Measurements from ENCODE around the gene INHBB. TPM values are rescaled to one million over a fixed set of nuclear protein-coding genes. Genes with fewer than 3 reads are reported as not detected.

Gene INHBB
- total and polyA plus RNA-seq, 7 experiments from 2014 or later = not detected

DNA sequence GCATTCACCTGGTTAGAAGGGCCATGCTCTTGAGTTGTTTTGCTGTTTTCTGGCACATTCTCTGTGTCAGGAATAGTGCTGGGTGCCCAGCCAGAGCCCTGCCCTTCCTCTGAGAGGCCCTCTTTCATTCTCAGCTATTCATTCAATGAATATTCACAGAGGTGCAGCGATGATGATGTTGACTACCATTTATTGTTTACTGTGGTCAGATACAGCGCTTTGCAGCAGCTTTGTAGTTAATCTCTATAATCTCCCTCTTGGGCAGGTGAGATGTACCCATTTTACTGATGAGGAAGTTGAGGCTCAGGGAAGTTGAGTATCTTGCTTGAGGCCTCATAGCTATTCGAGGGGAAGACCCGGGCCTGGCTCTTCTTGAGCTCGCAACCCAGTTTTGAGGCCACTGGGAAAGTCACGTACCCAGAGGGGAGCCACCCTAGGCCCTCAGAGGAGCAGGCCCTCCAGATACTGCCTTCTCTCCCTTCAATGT, 9.9 kb downstream of the INHBB start:
- ChIA-PET CTCF (no interaction called here), POLR2A (no interaction called here)
- ATAC-seq (no peak), DNase-seq (no peak)
- intact Hi-C loops (cut with micrococcal nuclease) = no loop called here
- Mint-ChIP-seq H3K4me3 (no peak overlapping the region), H3K4me1 (no peaks in the 10 kb centered on the region), H3K36me3 (no peaks in the 10 kb centered on the region), H3K27ac (no peak overlapping the region), H3K27me3 (peaks cover 4 to 10% (median 7%) of the 10 kb centered on the region in 5 donors), H3K9me3 (no peaks in the 10 kb centered on the region)
- Histone ChIP-seq H3K9me3 (ENCODE audit: control insufficient read depth in 2 of 3, low read length in 3 of 3) (no peaks in the 10 kb centered on the region), H3K27ac (ENCODE audit: low read depth, low read length) (no peak overlapping the region), H3K36me3 (ENCODE audit: control insufficient read depth in 2 of 3, insufficient read depth in 3 of 3, low read length in 3 of 3) (no peaks in the 10 kb centered on the region), H3K4me1 (ENCODE audit: control insufficient read depth in 2 of 2, insufficient read depth in 2 of 2, low read length in 2 of 2) (no peaks in the 10 kb centered on the region), H3K4me3 (ENCODE audit: low read length) (no peak overlapping the region), H3K27me3 (ENCODE audit: control insufficient read depth in 2 of 2, insufficient read depth in 2 of 2, low read length in 2 of 2) (no peaks in the 10 kb centered on the region)

DNA sequence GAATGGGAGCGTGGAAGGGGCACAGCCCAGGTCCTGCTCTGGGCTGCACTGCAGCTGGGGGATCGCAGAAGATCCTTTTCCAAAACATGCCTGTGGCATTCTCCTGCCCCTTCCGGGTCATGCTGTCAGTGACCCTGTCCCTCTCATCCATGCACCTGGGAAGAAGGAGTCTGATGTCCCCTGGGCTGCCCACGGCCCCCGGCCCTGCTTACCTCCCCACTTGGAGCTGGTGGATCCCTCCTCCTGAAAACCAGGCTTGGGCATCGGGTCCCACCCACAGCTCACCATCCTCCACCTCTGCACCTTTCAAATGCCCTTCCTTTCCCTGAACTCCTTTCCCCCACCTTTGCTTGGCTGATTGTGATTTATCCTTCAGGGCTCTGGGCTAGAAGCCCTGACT, 11.8 kb downstream of the INHBB start:
- Mint-ChIP-seq H3K27me3 (peaks cover 0 to 6% (median 0%) of the 10 kb centered on the region in 5 donors), H3K9me3 (no peaks in the 10 kb centered on the region), H3K27ac (no peak overlapping the region), H3K4me1 (no peaks in the 10 kb centered on the region), H3K4me3 (no peak overlapping the region), H3K36me3 (no peaks in the 10 kb centered on the region)
- ATAC-seq (no peak), DNase-seq (no peak)
- Histone ChIP-seq H3K4me3 (ENCODE audit: low read length) (no peak overlapping the region), H3K4me1 (ENCODE audit: control insufficient read depth in 2 of 2, insufficient read depth in 2 of 2, low read length in 2 of 2) (no peaks in the 10 kb centered on the region), H3K27me3 (ENCODE audit: control insufficient read depth in 2 of 2, insufficient read depth in 2 of 2, low read length in 2 of 2) (no peaks in the 10 kb centered on the region), H3K9me3 (ENCODE audit: control insufficient read depth in 2 of 3, low read length in 3 of 3) (no peaks in the 10 kb centered on the region), H3K27ac (ENCODE audit: low read depth, low read length) (no peak overlapping the region), H3K36me3 (ENCODE audit: control insufficient read depth in 2 of 3, insufficient read depth in 3 of 3, low read length in 3 of 3) (no peaks in the 10 kb centered on the region)
- ChIA-PET CTCF (no interaction called here), POLR2A (no interaction called here)
- intact Hi-C loops (cut with micrococcal nuclease) = no loop called here

DNA sequence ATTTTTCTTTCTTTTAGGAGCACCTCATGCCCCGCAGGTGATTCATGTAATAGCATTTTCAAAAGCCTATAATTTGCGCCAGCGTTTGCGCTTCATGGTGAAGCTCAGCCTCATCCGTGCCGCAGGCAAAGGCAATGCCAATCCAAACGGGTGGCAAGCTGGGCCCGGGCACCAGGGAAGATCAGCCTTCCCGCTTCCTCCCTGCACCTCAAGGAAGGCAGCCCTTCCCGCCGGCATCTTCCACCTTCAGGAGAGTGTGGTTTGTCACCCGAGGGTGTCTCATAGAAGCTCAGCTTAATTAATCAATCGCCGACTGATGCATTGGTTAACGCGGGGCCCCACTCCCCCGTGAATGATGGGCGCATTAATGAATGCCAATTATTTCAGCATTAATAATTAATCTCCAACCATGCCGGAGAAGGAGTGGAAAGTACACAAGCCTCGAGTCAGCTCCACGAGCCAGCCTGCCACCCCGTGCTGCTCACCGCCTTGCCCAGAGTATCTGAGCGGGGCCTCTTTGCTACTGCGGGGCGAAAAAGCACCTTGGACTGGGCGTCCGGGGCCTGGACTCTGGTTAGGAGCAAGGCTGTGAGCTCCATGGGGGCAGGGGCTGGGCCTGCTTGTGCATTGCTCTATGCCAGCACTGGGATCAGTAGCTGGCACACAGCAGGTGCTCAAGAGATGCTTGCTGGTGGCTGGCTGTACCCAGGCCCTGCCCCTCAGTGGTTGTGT, 13.0 kb downstream of the INHBB start:
- ChIA-PET CTCF (no interaction called here), POLR2A (no interaction called here)
- H3K27me3 ChIP-seq (ENCODE audit: control insufficient read depth in 2 of 2, insufficient read depth in 2 of 2, low read length in 2 of 2) = no peaks in the 10 kb centered on the region
- H3K4me1 ChIP-seq (ENCODE audit: control insufficient read depth in 2 of 2, insufficient read depth in 2 of 2, low read length in 2 of 2) = no peaks in the 10 kb centered on the region
- H3K36me3 Mint-ChIP-seq = no peaks in the 10 kb centered on the region
- H3K4me3 Mint-ChIP-seq = no peak overlapping the region
- no peak overlapping the region for H3K27ac Mint-ChIP-seq
- no peaks in the 10 kb centered on the region for H3K36me3 ChIP-seq (ENCODE audit: control insufficient read depth in 2 of 3, insufficient read depth in 3 of 3, low read length in 3 of 3)
- intact Hi-C loops (cut with micrococcal nuclease) = no loop called here
- no peak for DNase-seq
- no peaks in the 10 kb centered on the region for H3K4me1 Mint-ChIP-seq
- no peak overlapping the region for H3K4me3 ChIP-seq (ENCODE audit: low read length)
- H3K9me3 Mint-ChIP-seq = no peaks in the 10 kb centered on the region
- no peak for ATAC-seq
- peaks cover 0 to 11% (median 0%) of the 10 kb centered on the region in 5 donors for H3K27me3 Mint-ChIP-seq
- H3K9me3 ChIP-seq (ENCODE audit: control insufficient read depth in 2 of 3, low read length in 3 of 3) = no peaks in the 10 kb centered on the region
- no peak overlapping the region for H3K27ac ChIP-seq (ENCODE audit: low read depth, low read length)

DNA sequence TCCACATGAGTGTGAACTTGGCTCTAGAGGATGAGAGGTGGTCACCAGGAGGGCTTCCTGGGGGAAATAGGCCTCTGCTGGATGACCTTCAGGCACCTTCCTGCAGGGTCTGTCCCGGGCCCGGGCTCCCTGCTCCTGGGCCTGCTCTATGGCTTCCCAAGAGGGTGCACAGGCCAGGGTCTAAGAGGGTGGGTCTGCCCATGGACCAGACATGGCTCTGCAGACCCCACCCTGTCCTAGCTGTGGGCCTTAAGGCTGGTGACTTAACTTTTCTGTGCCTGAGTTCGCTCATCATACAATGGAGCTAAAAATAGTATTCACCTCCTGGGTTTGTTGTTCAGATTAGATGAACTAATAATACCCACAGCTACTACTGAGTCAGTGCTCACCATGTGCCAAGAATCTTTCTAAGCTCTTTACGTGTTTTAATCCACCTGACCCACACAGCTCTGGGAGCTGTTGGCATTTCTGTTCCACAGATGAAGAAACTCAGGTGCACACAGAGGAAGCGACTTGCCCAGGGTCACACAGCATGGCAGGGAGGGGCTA, 14.4 kb downstream of the INHBB start:
- no peaks in the 10 kb centered on the region for H3K4me1 Mint-ChIP-seq
- H3K36me3 Mint-ChIP-seq = no peaks in the 10 kb centered on the region
- H3K9me3 Mint-ChIP-seq = no peaks in the 10 kb centered on the region
- Histone ChIP-seq H3K36me3 (ENCODE audit: control insufficient read depth in 2 of 3, insufficient read depth in 3 of 3, low read length in 3 of 3) (no peaks in the 10 kb centered on the region), H3K27ac (ENCODE audit: low read depth, low read length) (no peak overlapping the region), H3K27me3 (ENCODE audit: control insufficient read depth in 2 of 2, insufficient read depth in 2 of 2, low read length in 2 of 2) (no peaks in the 10 kb centered on the region), H3K9me3 (ENCODE audit: control insufficient read depth in 2 of 3, low read length in 3 of 3) (no peaks in the 10 kb centered on the region), H3K4me3 (ENCODE audit: low read length) (no peak overlapping the region), H3K4me1 (ENCODE audit: control insufficient read depth in 2 of 2, insufficient read depth in 2 of 2, low read length in 2 of 2) (no peaks in the 10 kb centered on the region)
- peaks cover 0 to 11% (median 0%) of the 10 kb centered on the region in 5 donors for H3K27me3 Mint-ChIP-seq
- H3K4me3 Mint-ChIP-seq = no peak overlapping the region
- ChIA-PET CTCF (no interaction called here), POLR2A (no interaction called here)
- no peak overlapping the region for H3K27ac Mint-ChIP-seq
- DNase-seq = no peak
- intact Hi-C loops (cut with micrococcal nuclease) = no loop called here
- ATAC-seq = no peak

DNA sequence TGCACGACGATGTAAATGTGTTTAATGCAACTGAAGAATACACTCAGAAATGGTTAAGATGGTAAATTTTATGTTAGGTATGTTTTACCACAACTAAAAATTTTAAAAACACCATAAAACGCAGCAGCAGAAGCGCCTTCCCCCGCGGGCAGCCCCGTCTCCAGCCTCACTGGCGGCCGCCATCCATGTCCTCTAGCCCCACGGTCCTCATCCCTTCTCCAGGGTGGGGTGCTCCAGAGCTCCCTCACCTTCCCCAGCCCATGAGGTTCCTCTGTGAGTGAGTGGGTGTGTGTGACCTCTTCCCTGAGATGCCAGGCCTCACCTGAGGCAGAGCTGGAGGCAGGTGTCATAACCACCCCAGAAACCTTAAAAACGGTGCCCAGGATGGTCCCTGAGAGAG, 17.0 kb downstream of the INHBB start:
- Mint-ChIP-seq H3K9me3 (no peaks in the 10 kb centered on the region), H3K4me3 (no peak overlapping the region), H3K36me3 (no peaks in the 10 kb centered on the region), H3K4me1 (no peaks in the 10 kb centered on the region), H3K27me3 (peaks cover 0 to 11% (median 3%) of the 10 kb centered on the region in 5 donors), H3K27ac (no peak overlapping the region)
- ChIA-PET CTCF (no interaction called here), POLR2A (no interaction called here)
- intact Hi-C loops (cut with micrococcal nuclease) = no loop called here
- H3K27ac ChIP-seq (ENCODE audit: low read depth, low read length) = no peak overlapping the region
- no peaks in the 10 kb centered on the region for H3K36me3 ChIP-seq (ENCODE audit: control insufficient read depth in 2 of 3, insufficient read depth in 3 of 3, low read length in 3 of 3)
- no peaks in the 10 kb centered on the region for H3K9me3 ChIP-seq (ENCODE audit: control insufficient read depth in 2 of 3, low read length in 3 of 3)
- no peak for DNase-seq
- H3K4me1 ChIP-seq (ENCODE audit: control insufficient read depth in 2 of 2, insufficient read depth in 2 of 2, low read length in 2 of 2) = no peaks in the 10 kb centered on the region
- H3K4me3 ChIP-seq (ENCODE audit: low read length) = no peak overlapping the region
- no peak for ATAC-seq
- H3K27me3 ChIP-seq (ENCODE audit: control insufficient read depth in 2 of 2, insufficient read depth in 2 of 2, low read length in 2 of 2) = no peaks in the 10 kb centered on the region

DNA sequence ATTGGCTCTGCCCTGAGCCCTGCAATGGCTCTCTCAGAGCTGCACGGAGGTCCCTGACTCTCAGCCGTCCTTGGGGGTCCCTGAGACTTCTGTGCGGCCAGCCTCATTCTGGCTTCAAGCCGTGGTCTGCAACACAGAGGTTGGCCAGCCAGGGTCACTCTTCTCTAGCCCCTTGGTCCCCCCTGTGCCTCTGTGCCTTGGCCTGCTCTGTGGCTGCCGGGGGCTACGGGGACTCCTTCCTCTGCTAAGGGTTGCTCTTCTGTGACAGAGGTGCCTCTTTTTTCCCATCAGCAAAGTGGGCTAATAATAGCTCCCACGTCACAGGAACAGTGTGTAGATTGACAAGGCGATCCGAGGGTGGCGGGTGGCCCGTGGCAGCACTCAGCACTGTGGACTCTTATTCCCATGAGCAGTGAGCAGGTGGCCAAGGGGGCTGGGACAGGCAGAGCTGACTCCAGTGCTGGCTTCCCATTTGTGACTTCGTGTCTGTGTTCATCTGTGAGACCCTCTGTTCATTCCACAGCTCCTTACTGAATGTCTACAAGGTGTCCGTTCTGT, 19.4 kb downstream of the INHBB start:
- intact Hi-C loops (cut with micrococcal nuclease) = no loop called here
- no peak overlapping the region for H3K27ac ChIP-seq (ENCODE audit: low read depth, low read length)
- no peaks in the 10 kb centered on the region for H3K9me3 ChIP-seq (ENCODE audit: control insufficient read depth in 2 of 3, low read length in 3 of 3)
- no peaks in the 10 kb centered on the region for H3K27me3 ChIP-seq (ENCODE audit: control insufficient read depth in 2 of 2, insufficient read depth in 2 of 2, low read length in 2 of 2)
- H3K4me3 ChIP-seq (ENCODE audit: low read length) = no peak overlapping the region
- peaks cover 0 to 4% (median 0%) of the 10 kb centered on the region in 11 donors for H3K9me3 Mint-ChIP-seq
- ChIA-PET POLR2A (no interaction called here), CTCF (no interaction called here)
- H3K27ac Mint-ChIP-seq = no peak overlapping the region
- no peak overlapping the region for H3K4me3 Mint-ChIP-seq
- H3K4me1 ChIP-seq (ENCODE audit: control insufficient read depth in 2 of 2, insufficient read depth in 2 of 2, low read length in 2 of 2) = no peaks in the 10 kb centered on the region
- no peaks in the 10 kb centered on the region for H3K36me3 Mint-ChIP-seq
- H3K4me1 Mint-ChIP-seq = no peaks in the 10 kb centered on the region
- DNase-seq = no peak
- peaks cover 0 to 10% (median 6%) of the 10 kb centered on the region in 5 donors for H3K27me3 Mint-ChIP-seq
- no peaks in the 10 kb centered on the region for H3K36me3 ChIP-seq (ENCODE audit: control insufficient read depth in 2 of 3, insufficient read depth in 3 of 3, low read length in 3 of 3)
- no peak for ATAC-seq

DNA sequence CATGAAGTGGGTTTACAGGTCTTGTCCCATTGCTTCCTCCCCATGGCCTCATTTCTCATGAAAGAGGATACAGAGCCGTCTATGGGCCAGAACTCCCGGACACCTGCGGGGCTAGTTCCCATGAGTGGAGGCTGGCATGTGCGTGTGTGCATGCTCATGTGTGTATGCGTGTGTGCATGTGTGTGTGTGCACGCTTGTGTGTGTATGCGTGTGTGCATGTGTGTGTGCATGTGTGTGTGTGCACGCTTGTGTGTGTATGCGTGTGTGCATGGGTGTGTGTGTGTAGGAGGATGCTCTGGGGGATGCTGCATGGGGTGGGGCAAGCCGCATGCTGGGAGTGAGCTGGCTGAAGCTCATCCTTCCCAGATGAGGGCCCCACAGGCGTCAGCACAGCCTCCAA, 20.8 kb downstream of the INHBB start:
- Histone ChIP-seq H3K9me3 (ENCODE audit: control insufficient read depth in 2 of 3, low read length in 3 of 3) (no peaks in the 10 kb centered on the region), H3K27me3 (ENCODE audit: control insufficient read depth in 2 of 2, insufficient read depth in 2 of 2, low read length in 2 of 2) (no peaks in the 10 kb centered on the region), H3K4me1 (ENCODE audit: control insufficient read depth in 2 of 2, insufficient read depth in 2 of 2, low read length in 2 of 2) (no peaks in the 10 kb centered on the region), H3K36me3 (ENCODE audit: control insufficient read depth in 2 of 3, insufficient read depth in 3 of 3, low read length in 3 of 3) (no peaks in the 10 kb centered on the region), H3K4me3 (ENCODE audit: low read length) (no peak overlapping the region), H3K27ac (ENCODE audit: low read depth, low read length) (no peak overlapping the region)
- ChIA-PET CTCF (no interaction called here), POLR2A (no interaction called here)
- ATAC-seq (peak; percentile 14), DNase-seq (no peak)
- intact Hi-C loops (cut with micrococcal nuclease) = no loop called here
- Mint-ChIP-seq H3K4me1 (no peaks in the 10 kb centered on the region), H3K4me3 (no peak overlapping the region), H3K9me3 (peaks cover 0 to 6% (median 0%) of the 10 kb centered on the region in 11 donors), H3K27me3 (peaks cover 0 to 10% (median 6%) of the 10 kb centered on the region in 5 donors), H3K27ac (no peak overlapping the region), H3K36me3 (no peaks in the 10 kb centered on the region)
